ENCODE results near the gene VWF.

GRCh38 chr12:5976196-5976595 is 148.3 kb downstream of the VWF start:
- TF ChIP-seq, protein P1, sequence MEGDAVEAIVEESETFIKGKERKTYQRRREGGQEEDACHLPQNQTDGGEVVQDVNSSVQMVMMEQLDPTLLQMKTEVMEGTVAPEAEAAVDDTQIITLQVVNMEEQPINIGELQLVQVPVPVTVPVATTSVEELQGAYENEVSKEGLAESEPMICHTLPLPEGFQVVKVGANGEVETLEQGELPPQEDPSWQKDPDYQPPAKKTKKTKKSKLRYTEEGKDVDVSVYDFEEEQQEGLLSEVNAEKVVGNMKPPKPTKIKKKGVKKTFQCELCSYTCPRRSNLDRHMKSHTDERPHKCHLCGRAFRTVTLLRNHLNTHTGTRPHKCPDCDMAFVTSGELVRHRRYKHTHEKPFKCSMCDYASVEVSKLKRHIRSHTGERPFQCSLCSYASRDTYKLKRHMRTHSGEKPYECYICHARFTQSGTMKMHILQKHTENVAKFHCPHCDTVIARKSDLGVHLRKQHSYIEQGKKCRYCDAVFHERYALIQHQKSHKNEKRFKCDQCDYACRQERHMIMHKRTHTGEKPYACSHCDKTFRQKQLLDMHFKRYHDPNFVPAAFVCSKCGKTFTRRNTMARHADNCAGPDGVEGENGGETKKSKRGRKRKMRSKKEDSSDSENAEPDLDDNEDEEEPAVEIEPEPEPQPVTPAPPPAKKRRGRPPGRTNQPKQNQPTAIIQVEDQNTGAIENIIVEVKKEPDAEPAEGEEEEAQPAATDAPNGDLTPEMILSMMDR (conservative IDR thresholded peaks at IDR 0.05) = no peak
- TF ChIP-seq EZH2 (IDR thresholded peaks at IDR 0.05; ENCODE audit: low read depth) = no peak

Data from PC-9 (cell line).